Prostate gland (tissue), 2 donors: ENCODE data around the gene ATF7IP2. TPM values are rescaled to one million over a fixed set of nuclear protein-coding genes. Genes with fewer than 3 reads are reported as not detected.

ENCODE experiments used
- DNase-seq: peaks from one replicate; pipeline ENCODE4 v3.0.0-alpha.2; 2019; ENCODE audit warnings: low spot score
- H3K27ac ChIP-seq, 2 donors: fragments of 200-600 bp; sonication (generic); 2 replicates each; pipeline ENCODE4 v1.5.1; 2017 to 2019
- H3K27me3 ChIP-seq: fragments of 200-600 bp; sonication (generic); replicated peaks from 2 replicates; pipeline ENCODE4 v1.5.1; 2019; ENCODE audit not compliant: insufficient read depth
- H3K36me3 ChIP-seq, 2 donors: fragments of 200-600 bp; sonication (generic); 1 replicate in 1 of 2; 2 replicates in 1 of 2; pipeline versions ENCODE4 v1.5.1 to v1.8.1; 2017 to 2019
- H3K4me1 ChIP-seq: fragments of 200-600 bp; sonication (generic); replicated peaks from 2 replicates; pipeline ENCODE4 v1.5.1; 2019
- H3K4me3 ChIP-seq, 2 donors: fragments of 200-600 bp; sonication (generic); 2 replicates each; pipeline ENCODE4 v1.5.1; 2017 to 2019
- H3K9me3 ChIP-seq: fragments of 200-600 bp; sonication (generic); 2 replicates; pipeline ENCODE4 v1.5.1; 2017
- CTCF ChIP-seq, 4 experiments: fragments of 200-600 bp in 2 of 4; fragments of 450-650 bp in 2 of 4; sonication (generic) in 2 of 4; IDR thresholded peaks; 1 replicate in 3 of 4; 2 replicates in 1 of 4; pipeline ENCODE4 v1.5.1; 2016 to 2019; ENCODE audit warnings: antibody characterized with exemption in 4 of 4, mild to moderate bottlenecking in 2 of 4, moderate library complexity in 2 of 4
- POLR2A ChIP-seq: fragments of 450-650 bp; IDR thresholded peaks from one replicate; pipeline ENCODE4 v1.6.1; 2016; ENCODE audit warnings: antibody characterized with exemption, mild to moderate bottlenecking
- POLR2AphosphoS5 ChIP-seq: sonication (generic); formaldehyde crosslinking; IDR thresholded peaks from one replicate; pipeline ENCODE4 v1.6.1; 2017; ENCODE audit warnings: antibody characterized with exemption
- WGBS: methylation state at CpG from one replicate; pipeline ENCODE4 v1.1.5; 2018; 5-methylcytosine and 5-hydroxymethylcytosine counted together
- intact Hi-C: fragments of 100-400 bp; cut with DNase I; formaldehyde crosslinking; loops from one replicate; pipeline ENCODE4 v1.14.2; 2022
- total RNA-seq, 2 donors: library from RNA; depleted of rRNA; stranded (reverse); fragments of >200 nt; gene quantifications; one replicate each; pipeline ENCODE4 v1.1.0, GENCODE V29; 2016

Gene ATF7IP2
- total RNA-seq, 2 donors from 2014 or later, result 1.2 to 94.3 TPM

- 81% methylated on average over 3 of the region's 3 CpGs for WGBS
- Histone ChIP-seq H3K27me3 (no peaks in the 10 kb centered on the region), H3K36me3 (no peaks in the 10 kb centered on the region), H3K4me1 (no peaks in the 10 kb centered on the region), H3K9me3 (no peaks in the 10 kb centered on the region), H3K4me3 (no peak overlapping the region), H3K27ac (no peak overlapping the region)
- DNase-seq, result no peak
- TF ChIP-seq POLR2AphosphoS5, result no peak
- no peak for TF ChIP-seq POLR2A
- no peak for TF ChIP-seq CTCF (IDR thresholded peaks at IDR 0.05)
- intact Hi-C loops, result no loop called here
Measured at GRCh38 chr16:10383626-10384025, 2.2 kb upstream of the ATF7IP2 start.

DNA sequence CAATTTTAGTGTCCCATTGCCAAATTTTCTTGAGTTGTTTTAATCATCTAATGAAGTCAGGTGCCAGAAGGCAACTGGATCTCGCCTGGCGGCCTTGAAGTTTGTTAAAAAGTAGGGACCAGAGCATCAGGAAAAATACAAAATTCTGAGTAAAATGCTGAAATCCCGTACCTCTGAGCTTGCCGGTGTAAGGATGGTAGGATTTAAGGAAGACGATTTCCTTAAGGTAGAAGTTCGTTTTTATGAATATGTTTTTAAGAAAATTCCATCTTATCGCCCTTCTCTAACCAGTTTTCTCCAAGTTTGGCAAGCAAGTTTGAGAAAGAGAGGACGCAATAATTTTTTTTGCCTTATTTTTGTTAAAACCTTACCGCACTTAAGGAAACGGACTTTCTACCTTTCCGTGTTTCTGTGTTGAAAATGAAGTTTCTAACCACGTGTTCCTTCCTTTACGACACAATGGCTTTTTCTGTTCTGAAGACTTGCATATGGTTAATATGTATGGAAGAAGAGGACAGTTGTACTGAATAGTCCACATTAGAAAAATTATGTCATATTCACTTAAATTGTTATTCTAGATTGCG, 748 bp downstream of the ATF7IP2 start:
- intact Hi-C loops, result no loop called here
- no peak for DNase-seq
- peak overlapping the region; percentile 35 to 42 for H3K4me3 ChIP-seq
- WGBS, result 18% methylated on average over 14 of the region's 14 CpGs
- H3K27me3 ChIP-seq, result no peaks in the 10 kb centered on the region
- peak overlapping the region; percentile 8 to 57 for H3K27ac ChIP-seq
- H3K4me1 ChIP-seq, result no peaks in the 10 kb centered on the region
- no peaks in the 10 kb centered on the region for H3K9me3 ChIP-seq
- TF ChIP-seq POLR2A (no peak), POLR2AphosphoS5 (no peak), CTCF (IDR thresholded peaks at IDR 0.05) (no peak)
- H3K36me3 ChIP-seq, result no peaks in the 10 kb centered on the region

- no peaks in the 10 kb centered on the region for H3K27me3 ChIP-seq
- no peak overlapping the region for H3K27ac ChIP-seq
- WGBS, result 72% methylated on average over 5 of the region's 5 CpGs
- intact Hi-C loops, result no loop called here
- DNase-seq, result no peak
- H3K9me3 ChIP-seq, result no peaks in the 10 kb centered on the region
- H3K36me3 ChIP-seq, result no peaks in the 10 kb centered on the region
- TF ChIP-seq POLR2AphosphoS5 (no peak), POLR2A (no peak), CTCF (IDR thresholded peaks at IDR 0.05) (no peak)
- H3K4me1 ChIP-seq, result no peaks in the 10 kb centered on the region
- no peak overlapping the region for H3K4me3 ChIP-seq
Measured at GRCh38 chr16:10387188-10387617, 1.3 kb downstream of the ATF7IP2 start.

- no peaks in the 10 kb centered on the region for H3K27me3 ChIP-seq
- 83% methylated on average over 5 of the region's 5 CpGs for WGBS
- H3K36me3 ChIP-seq, result no peaks in the 10 kb centered on the region
- no peaks in the 10 kb centered on the region for H3K9me3 ChIP-seq
- DNase-seq, result no peak
- intact Hi-C loops, result no loop called here
- no peak for TF ChIP-seq POLR2AphosphoS5
- no peak overlapping the region for H3K4me3 ChIP-seq
- no peak overlapping the region for H3K27ac ChIP-seq
- no peaks in the 10 kb centered on the region for H3K4me1 ChIP-seq
Measured at GRCh38 chr16:10388988-10389387, 3.1 kb downstream of the ATF7IP2 start.

DNA sequence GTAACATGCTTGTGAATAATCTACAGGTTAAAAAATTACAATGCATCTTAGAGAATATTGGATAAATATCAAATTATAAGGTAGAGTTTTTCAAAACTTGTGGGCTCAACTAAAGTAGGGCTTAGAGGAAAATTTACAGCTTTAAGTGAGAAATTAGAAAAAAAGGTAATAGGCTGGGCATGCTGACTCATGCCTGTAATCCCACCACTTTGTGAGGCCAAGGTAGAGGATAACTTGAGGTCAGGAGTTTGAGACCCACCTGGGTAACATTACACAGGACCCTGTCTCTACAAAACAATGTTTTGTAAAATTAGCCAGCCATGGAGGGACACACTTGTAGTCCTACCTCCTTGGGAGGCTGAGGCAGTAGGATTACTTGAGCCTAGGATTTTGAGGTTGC, 4.5 kb downstream of the ATF7IP2 start:
- no peaks in the 10 kb centered on the region for H3K36me3 ChIP-seq
- H3K4me1 ChIP-seq, result no peaks in the 10 kb centered on the region
- H3K27ac ChIP-seq, result no peak overlapping the region
- intact Hi-C loops, result no loop called here
- H3K27me3 ChIP-seq, result no peaks in the 10 kb centered on the region
- DNase-seq, result no peak
- H3K9me3 ChIP-seq, result no peaks in the 10 kb centered on the region
- H3K4me3 ChIP-seq, result no peak overlapping the region
- TF ChIP-seq POLR2A, result no peak
- no peak for TF ChIP-seq POLR2AphosphoS5
- no peak for TF ChIP-seq CTCF (IDR thresholded peaks at IDR 0.05)
